ENCODE data around the gene TXNRD1.

DNA sequence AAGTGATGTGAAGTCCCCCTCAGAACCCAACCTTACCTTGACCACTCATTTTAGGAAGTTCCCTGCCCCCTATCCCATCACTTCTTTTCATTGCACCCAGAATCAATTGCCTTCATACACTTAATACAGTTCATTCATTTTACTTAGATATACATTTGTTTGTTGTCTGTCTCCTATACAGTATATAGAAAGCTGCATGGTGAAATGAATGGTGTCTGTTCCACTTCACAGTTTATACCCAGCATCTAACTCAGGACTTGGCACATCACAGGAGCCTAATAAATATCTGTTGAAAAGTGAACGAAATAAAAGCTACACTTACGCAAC, 38.3 kb upstream of the TXNRD1 start:
- no peak for TF ChIP-seq GABPA (IDR thresholded peaks at IDR 0.05 in 1 of 2, conservative IDR thresholded peaks at IDR 0.05 in 1 of 2)
- TF ChIP-seq, protein P1, sequence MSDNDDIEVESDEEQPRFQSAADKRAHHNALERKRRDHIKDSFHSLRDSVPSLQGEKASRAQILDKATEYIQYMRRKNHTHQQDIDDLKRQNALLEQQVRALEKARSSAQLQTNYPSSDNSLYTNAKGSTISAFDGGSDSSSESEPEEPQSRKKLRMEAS (IDR thresholded peaks at IDR 0.05) = no peak
- TF ChIP-seq, protein P2, sequence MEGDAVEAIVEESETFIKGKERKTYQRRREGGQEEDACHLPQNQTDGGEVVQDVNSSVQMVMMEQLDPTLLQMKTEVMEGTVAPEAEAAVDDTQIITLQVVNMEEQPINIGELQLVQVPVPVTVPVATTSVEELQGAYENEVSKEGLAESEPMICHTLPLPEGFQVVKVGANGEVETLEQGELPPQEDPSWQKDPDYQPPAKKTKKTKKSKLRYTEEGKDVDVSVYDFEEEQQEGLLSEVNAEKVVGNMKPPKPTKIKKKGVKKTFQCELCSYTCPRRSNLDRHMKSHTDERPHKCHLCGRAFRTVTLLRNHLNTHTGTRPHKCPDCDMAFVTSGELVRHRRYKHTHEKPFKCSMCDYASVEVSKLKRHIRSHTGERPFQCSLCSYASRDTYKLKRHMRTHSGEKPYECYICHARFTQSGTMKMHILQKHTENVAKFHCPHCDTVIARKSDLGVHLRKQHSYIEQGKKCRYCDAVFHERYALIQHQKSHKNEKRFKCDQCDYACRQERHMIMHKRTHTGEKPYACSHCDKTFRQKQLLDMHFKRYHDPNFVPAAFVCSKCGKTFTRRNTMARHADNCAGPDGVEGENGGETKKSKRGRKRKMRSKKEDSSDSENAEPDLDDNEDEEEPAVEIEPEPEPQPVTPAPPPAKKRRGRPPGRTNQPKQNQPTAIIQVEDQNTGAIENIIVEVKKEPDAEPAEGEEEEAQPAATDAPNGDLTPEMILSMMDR (IDR thresholded peaks at IDR 0.05; ENCODE audit: low read depth, low read length, missing input control) = no peak
